GM12891 (cell line): ENCODE results near the gene MYOZ3.

Experiments used
- PAX5 ChIP-seq: IDR thresholded peaks from 2 replicates; pipeline ENCODE4 v1.6.1; 2011; ENCODE audit warnings: low read length, moderate library complexity, mild to moderate bottlenecking; ENCODE audit not compliant: insufficient read depth, severe bottlenecking
- POLR2A ChIP-seq: IDR thresholded peaks from 2 replicates; pipeline ENCODE4 v1.6.1; 2011; ENCODE audit warnings: low read depth, low read length, control low read depth
- POLR2AphosphoS5 ChIP-seq: IDR thresholded peaks from 2 replicates; pipeline ENCODE4 v1.6.1; 2011; ENCODE audit warnings: low read depth, low read length, control low read depth
- SPI1 ChIP-seq: IDR thresholded peaks from 2 replicates; pipeline ENCODE4 v1.6.1; 2011; ENCODE audit warnings: low read depth, low read length, control low read depth
- TAF1 ChIP-seq: IDR thresholded peaks from 2 replicates; pipeline ENCODE4 v1.6.1; 2011; ENCODE audit warnings: low read depth, low read length, control low read depth

DNA sequence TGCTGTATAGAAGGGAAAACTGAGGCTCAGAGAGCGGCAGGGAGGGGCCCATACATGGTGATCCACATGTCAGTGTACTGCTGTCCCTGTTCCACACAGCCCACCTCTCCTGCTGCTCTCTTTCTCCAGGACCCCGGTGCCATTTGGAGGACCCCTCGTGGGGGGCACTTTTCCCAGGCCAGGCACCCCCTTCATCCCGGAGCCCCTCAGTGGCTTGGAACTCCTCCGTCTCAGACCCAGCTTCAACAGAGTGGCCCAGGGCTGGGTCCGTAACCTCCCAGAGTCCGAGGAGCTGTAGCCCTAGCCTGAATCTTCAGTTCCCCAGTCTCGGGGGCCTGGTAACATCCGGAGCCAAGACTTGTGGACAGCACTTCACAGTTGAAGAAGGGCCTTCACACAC lies 15.5 kb downstream of the MYOZ3 start:
- TF ChIP-seq POLR2AphosphoS5 (no peak), POLR2A (no peak), TAF1 (no peak), PAX5 (no peak), SPI1 (no peak)
